A172 (cell line): ENCODE data around the gene CRPPA. TPM values are rescaled to one million over a fixed set of nuclear protein-coding genes. Genes with fewer than 3 reads are reported as not detected.

ENCODE experiments used
- DNase-seq: peaks from one replicate; pipeline ENCODE4 v3.0.0-alpha.2; 2015; ENCODE audit warnings: low spot score
- total RNA-seq: library from RNA; depleted of rRNA; stranded (reverse); fragments of >200 nt; shearing (Covaris generic); gene quantifications from 2 replicates; pipeline ENCODE4 v1.2.3, GENCODE V29; 2014

Gene CRPPA
- total RNA-seq, 1 experiment from 2014 or later = 0.16 TPM

GRCh38 chr7:16423761-16424160 is 2.4 kb upstream of the CRPPA start:
- DNase-seq = no peak

- no peak for DNase-seq
Measured at GRCh38 chr7:16422917-16423316, 1.6 kb upstream of the CRPPA start.

GRCh38 chr7:16422103-16422435 is 731 bp upstream of the CRPPA start:
- no peak for DNase-seq

GRCh38 chr7:16420649-16421332 is 547 bp downstream of the CRPPA start:
- peak; percentile 60 for DNase-seq

GRCh38 chr7:16420329-16420648 is 1.0 kb downstream of the CRPPA start:
- DNase-seq = no peak

- no peak for DNase-seq
Measured at GRCh38 chr7:16419859-16420258, 1.5 kb downstream of the CRPPA start.

- DNase-seq = no peak
Measured at GRCh38 chr7:16419126-16419525, 2.2 kb downstream of the CRPPA start.

- no peak for DNase-seq
Measured at GRCh38 chr7:16417906-16418305, 3.4 kb downstream of the CRPPA start.

GRCh38 chr7:16416289-16417282 is 4.8 kb downstream of the CRPPA start:
- peak; percentile 56 for DNase-seq

- DNase-seq = no peak
Measured at GRCh38 chr7:16412274-16413254, 8.8 kb downstream of the CRPPA start.

GRCh38 chr7:16411391-16411790 is 9.9 kb downstream of the CRPPA start:
- DNase-seq = no peak

GRCh38 chr7:16409777-16410176 is 11.6 kb downstream of the CRPPA start:
- no peak for DNase-seq

GRCh38 chr7:16404636-16405035 is 16.7 kb downstream of the CRPPA start:
- DNase-seq = no peak

- DNase-seq = no peak
Measured at GRCh38 chr7:16403475-16403874, 17.9 kb downstream of the CRPPA start.

GRCh38 chr7:16402940-16403339 is 18.4 kb downstream of the CRPPA start:
- DNase-seq = no peak

GRCh38 chr7:16402091-16402490 is 19.2 kb downstream of the CRPPA start:
- DNase-seq = no peak

GRCh38 chr7:16400893-16401275 is 20.5 kb downstream of the CRPPA start:
- no peak for DNase-seq

- DNase-seq = no peak
Measured at GRCh38 chr7:16399916-16400892, 21.1 kb downstream of the CRPPA start.

- DNase-seq = no peak
Measured at GRCh38 chr7:16399265-16399831, 22.0 kb downstream of the CRPPA start.
